GM18873 (cell line): Measurements from ENCODE around the gene SETD7.

Experiments used
- ATAC-seq: cut with Tn5 transposase; IDR thresholded peaks from one replicate; pipeline ENCODE4 v1.9.1; 2021; ENCODE audit warnings: mild to moderate bottlenecking, moderate library complexity, moderate number of reproducible peaks; ENCODE audit not compliant: unreplicated experiment, low FRiP score

Gene SETD7

DNA sequence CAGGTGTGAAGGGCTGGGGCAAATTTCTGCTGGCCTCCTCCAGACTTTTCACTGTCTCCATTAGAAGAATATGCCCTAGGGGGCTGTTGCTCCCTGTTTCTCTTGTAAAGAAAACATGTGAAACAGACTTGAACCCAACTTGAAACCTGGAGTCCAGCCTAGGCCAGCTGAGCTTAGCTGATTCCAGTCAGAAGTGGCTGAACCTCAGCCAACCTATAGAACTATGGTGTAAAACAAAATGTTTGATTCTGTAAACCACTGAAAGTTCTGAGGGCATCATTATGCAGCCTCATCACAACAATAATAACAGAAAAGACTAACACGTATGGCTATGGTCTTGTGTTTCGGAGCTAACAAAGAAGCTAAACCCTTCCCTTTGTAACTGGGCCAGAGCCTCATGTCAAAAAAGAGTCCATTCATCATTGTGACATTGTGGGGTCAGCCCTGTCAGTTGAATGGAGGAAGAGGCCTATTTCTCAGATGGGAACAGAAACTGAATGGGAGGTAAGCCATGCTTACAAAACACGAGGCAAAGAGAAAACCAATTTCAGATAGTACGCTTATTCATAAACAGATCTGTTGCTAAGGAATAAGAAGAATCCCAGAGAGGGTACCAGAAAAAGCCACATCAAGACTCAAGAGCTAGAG is 34.1 kb downstream of the SETD7 start:
- no peak for ATAC-seq

DNA sequence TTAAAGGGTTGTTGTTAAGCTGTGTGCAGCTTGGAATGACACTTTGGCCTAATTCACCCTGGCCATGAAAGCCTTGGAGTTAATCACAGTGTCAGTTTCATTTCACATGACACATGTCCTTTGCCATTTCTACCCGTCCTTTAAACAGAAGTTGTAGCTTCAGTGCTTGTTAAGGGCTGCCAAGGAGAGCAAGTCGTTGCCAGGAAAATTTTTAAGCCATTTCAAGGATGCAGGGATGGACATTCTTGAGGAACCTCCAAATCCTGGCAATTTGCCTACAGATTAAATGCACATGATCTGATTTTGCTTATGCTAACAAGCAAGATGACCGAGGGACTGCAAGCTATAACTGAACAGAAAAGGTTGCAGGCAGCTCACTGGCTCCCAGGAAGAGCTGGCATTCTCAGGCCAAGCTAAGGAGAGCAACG is 40.5 kb downstream of the SETD7 start:
- no peak for ATAC-seq

DNA sequence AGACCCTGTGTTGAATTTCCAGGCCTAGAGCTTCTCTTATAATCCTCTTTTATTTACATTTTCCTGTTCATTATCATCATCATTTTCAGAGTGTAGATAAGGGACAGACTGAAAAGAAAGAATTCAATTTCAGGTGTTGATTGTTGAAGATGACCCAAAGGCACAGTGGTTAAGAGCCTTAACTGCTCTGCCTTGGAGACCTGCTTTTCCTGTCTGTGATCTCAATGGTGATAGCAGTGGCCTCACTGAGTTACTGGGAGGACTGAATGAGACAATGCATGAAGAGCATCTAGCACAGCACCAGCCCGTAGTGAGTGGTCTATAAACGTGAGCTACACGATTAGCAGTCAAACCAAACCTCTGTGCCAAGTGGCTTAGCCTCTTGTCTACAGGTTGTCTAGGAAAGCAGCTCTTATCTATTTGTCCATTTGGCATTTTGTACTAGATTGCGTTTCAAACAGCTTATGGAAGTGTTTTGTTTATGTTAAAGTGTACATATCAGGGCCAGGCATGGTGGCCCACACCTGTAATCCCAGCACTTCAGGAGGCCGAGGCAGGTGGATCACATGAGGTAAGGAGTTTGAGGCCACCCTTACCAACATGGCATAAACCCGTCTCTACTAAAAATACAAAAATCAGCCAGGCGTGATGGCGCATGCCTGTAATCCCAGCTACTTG is 41.5 kb downstream of the SETD7 start:
- no peak for ATAC-seq

DNA sequence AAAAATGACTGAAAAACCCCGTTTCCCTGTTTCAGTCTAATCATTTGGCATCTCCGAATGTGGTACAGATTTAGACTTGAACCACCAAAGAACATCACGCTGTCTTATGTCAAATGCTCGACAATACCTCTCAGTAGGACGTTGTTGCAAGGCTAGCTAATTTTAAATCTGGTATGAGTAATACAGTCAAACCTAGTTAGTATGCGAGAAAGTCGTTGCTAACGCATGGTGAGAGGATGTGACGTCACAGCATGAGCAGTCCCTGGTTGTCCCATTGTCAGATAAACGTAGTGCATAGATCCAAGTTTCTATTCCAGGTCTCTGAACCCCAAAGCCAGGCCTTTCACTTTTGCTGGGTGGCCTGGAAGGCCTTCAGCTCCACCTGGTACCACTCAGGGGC is 44.7 kb downstream of the SETD7 start:
- no peak for ATAC-seq

DNA sequence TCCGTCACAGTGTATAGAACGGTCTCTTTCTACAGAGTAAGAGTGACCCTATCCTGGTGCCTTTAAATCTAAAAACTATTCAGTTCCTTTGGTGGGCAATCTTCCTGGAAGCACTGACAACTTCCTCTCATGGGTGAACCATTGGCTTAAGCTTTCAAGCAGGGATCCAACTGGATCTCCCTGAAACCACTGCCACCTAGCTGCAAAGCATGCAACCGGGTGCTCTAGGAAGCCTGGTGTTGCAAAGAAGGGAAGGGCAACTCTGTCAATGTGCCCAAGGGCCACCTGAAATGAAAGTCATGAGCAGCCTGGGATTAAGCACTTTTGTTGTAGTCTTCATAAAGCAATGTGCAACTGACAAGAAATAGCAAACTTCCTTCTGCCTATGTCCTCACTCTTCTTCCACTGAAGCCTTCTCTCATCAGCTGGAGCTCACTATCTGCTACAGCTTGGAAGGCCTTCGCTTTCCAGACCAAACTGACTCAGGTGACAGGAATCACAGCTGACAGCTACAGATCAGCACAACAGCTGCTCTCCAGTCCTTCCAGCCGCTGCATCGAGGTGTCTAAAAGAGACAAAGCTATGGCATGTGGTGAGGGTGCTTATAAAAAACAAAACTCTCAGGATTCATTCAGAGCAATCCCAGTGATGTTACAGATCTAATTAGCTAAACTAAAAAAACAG is 46.1 kb downstream of the SETD7 start:
- no peak for ATAC-seq

DNA sequence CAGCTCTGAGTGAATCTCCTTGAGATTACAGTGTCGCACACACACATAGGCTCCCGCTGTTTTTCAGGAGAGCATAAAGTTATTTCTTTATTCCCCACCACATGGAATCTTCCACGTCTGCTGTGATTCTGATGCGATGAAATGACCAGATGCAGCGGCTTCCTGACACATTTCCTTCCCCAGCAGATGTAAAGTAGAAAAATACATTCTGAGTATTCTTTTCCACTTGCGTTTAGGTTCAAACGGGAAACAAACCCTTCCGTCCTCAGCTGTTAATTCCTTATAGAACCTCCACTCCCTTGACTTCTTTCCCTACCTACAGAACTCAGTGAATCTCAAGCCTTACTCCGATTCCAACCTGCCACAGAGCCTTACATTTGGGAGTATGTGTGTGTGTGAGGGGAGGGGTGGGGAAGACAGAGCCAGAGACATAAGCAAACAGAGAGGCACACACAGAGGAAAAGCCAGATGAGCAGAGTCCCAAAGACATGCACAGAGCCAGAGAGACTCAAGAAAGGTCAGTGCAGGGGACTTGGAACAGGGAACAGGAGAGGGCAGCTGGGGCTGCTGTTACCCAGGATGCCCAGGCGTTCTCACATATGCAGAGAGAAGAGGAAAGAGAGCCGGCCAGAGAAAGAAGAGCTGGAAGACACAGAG is 47.3 kb downstream of the SETD7 start:
- no peak for ATAC-seq

DNA sequence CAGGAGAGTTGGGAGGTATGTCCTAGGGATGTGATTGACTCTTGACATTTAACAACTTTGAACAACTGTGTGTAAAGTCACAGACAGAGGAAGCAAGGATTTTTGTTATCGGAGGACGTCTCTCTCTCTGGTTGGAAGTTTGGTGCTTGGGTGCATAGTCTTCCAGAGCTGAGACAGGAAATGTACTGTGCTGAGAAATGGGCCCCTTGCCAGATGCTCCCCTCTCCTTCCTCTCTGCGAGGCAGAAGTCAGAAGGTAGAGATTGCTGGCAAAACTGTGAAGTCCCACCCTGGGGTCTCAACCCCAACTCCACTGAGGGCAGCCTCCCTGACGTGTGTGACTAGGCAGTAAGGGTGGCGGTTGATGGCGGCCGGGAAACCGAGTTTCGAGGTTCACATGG is 49.2 kb downstream of the SETD7 start:
- no peak for ATAC-seq

DNA sequence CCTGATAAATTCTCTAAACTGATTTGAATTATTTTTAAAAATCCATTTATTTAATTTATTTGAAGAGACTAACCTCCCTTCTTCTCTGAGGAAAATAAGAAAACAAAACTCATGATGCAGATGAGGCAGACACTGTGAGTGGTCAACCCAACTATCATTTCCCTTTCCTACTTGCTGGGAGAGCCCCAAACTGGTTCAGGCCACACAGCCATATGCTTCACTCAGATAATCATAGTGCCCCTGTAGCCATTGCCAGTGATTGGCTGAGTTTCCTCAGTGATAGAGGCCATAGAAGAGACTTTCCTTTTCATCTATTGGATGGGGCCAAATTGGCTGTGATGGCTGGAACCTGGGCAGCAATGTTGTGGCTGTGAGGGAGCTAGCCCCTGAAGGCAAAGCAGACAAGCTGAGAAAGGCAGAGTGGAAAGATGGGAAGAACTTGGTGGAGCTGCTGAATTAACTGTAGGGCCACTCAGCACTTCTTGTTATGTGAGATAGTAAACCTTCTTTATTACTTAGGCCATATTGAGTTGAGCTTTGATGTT is 52.3 kb downstream of the SETD7 start:
- ATAC-seq: no peak

DNA sequence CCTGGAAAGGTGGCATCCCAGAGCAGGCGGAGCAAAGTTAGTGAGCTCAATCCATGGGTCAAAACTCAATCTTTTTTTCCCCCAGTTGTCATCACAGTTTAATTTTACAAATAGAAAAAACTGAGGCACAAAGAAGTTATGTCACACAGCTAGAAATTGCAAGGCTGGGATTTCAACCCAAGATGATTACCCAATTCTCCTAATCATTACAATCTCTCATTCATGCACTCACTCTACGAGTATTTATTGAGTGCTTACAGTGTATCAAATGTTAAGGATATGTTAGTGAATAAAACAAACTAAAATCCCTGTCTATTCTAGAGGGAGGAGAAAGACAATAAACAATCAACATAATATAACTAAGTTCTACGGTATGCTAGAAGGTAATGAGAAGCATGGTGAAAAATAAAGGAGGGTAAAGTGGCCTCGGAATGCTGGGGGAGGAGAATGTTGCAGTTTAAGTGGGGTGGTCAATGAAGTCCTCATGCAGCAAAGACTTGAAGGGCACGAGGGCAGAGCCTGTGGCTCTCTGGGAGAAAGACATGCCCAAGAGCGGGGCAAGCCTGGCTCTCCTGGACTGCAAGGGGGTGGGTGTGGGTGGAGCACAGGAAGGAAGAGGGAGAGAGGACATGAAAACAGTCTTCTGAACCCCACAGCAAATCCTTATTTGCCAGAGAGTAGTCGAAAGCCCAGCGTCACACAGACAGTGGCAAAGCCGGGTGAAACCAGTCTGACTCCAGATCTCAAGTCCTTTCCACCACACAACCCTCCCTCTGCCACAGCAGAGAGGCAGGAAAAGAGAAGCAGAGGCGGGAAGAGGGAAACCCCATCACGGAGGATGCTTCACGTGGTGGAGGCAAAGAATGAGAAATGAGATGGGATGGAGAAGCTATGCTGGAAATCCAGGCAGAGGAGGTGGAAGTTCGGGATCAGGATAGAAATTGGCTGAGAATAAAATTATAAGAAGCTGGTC is 53.8 kb downstream of the SETD7 start:
- ATAC-seq: no peak

DNA sequence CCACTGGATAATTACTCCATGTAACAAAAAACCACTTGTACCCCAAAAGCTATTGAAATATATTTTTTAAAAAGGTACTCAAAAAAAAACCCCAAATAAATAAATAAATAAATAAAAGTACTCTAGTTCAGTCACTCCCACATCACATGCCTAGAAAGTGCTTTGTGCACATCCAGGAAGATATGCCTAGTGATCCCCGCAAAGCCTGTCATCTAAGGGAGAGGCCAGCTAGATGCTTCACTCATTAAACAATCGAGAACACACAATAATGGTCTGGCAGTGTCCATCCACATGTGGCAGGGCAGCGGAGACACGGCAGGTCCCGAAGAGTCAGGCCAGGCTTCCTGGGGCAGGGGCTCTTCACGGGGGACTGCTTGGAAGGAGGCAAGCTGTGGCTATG is 54.5 kb downstream of the SETD7 start:
- no peak for ATAC-seq

DNA sequence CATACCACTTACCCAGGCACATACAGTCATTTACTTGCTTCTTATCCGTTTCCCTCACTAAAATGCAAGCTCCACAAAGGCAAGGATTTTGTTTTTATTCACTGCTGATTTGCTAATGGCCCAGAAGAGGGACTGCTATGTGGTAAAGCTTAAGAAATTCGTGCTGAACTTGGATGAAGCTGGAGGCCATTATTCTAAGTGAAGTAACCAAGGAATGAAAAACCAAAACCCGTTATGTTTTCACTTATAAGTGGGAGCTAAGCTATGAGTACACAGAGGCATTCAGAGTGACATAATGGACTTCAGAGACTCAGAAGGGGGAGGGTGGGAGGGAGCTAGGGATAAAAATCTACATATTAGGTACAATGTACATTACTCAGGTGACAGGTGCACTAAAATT is 54.9 kb downstream of the SETD7 start:
- ATAC-seq: no peak

DNA sequence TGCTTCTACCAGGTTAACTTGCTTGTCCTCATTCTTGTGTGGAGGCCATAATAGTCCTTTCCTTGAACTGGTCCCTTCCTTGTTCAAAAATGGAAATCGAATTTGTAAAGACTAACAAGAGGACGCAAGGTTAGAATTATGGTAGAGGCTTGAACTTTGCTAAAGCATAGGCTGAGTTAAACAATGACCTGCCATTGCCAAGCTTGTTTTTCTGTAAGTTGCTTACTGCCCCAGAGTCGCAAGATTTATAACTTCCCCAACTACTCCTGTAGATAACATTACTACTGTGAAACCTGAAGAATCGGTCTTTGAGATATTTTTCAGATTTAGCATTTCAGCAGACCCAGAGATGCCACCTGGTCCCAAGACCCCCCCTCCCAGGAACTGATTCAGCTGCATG is 56.8 kb downstream of the SETD7 start:
- ATAC-seq: no peak

DNA sequence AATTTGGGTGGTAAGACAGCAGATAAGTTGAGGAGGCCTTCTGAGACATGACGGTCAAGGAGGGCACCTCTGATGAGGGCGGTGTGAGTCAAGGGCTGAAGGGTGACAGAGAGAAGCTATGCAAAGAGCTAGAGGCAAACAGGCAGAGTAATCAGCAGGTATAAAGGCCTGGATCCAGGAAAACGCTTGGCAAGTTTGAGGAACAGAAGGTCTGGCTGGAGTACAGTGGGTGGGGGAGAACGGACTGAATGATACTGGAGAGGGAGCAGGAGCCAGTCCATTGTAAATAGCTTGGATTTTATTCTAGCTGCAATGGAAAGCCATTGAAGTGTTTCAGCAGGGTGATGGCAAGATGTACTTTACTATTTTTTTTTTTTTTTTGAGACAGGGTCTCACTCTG is 62.8 kb downstream of the SETD7 start:
- no peak for ATAC-seq

DNA sequence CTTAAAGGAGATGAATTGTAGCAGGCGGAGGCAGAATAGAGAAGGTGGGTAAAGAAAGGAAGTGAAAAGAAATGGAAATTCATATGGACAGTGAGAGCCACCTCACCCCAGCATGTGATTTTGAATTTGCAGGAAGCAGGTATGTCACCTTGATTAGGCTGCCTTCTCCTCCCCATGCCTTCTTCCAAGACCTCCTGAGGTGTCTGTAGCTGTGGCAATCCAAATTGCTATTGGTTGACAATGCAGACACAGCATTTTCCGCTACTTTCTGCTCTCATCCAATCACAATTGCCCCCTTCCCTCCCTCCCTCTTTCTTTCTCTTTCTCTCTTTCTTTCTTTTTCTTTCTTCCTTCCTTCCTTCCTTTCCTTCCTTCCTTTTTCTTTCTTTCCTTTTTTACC is 63.6 kb downstream of the SETD7 start:
- no peak for ATAC-seq

DNA sequence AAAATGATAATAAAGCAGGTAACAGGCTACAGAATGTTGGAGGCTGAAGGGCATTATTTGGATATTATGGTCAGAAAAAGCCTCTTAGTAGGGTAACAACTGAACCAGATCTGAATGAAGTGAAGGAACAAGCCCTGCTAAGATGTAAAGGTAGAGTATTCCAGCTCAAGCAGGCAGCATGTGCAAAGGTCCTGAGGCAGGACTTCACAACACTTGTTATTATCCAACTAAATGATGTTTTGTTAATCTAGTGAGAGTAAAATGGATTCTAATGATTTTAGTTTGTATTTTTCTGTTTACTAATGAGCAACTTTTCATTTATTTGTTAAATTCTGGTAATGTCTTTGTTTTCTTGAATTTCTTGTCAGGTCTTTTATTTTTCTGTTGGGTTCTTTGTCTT is 66.4 kb downstream of the SETD7 start:
- no peak for ATAC-seq

DNA sequence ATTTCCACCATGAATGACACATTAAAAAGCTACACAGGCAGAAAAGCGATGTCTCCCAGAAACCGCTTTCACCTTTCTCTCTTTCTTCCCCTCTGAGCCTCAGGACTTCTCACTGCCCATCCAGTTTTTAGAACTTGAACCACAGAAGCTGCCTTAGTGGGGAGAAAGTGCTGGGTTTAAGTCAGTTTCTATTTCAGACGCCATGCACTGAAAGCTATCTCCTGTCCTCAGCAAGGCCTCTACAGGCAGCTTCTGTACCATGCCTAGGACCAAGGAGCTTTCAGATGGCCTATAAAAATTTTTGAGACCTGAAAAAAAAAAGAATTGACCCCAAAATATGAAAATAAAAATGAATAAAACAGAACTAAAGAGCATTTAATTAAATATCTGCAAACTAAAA is 67.6 kb downstream of the SETD7 start:
- ATAC-seq: no peak

DNA sequence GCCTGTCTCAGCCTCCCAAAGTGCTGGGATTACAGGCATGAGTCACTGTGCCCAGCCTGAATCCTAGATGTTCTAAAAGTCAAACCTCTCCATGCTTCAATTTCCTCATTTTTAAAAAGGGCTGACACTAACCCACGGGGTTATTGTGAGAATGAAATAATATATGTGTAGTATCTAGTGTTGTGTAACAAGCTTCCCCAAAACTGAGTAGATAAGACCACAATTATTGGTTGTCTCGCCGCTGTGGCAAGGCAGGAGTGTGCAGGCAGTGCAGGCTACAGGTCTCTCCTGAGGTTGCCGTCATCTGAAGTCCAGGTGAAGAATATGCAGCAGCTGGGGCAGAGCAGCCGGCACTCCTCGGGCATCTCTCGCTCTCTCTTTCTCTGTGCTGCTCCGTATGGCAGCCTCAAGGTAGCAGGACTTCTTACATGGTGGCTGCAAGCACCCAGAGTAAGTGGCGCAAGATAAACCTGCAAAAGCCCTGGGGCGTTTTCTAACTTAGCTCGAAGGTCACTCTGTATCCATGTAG is 71.2 kb downstream of the SETD7 start:
- no peak for ATAC-seq

DNA sequence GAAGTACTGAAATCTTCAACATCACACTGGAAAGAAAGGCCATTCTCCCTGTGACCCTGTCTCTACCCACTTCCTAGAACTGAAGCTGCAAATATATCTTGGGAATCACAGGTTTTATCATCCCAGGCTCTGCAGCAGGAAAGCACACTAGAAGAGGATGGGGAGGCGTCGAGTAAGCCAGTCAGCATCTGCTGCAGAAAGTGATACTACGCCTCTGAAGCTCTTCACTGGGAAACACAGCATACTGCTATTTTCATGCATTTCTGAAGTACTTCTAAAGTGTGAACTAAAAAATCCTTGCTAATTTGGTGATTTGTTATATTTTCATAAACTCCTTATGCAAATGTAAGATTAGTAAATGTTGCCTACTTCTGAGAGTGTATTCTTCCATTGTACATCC is 73.0 kb downstream of the SETD7 start:
- ATAC-seq: no peak

DNA sequence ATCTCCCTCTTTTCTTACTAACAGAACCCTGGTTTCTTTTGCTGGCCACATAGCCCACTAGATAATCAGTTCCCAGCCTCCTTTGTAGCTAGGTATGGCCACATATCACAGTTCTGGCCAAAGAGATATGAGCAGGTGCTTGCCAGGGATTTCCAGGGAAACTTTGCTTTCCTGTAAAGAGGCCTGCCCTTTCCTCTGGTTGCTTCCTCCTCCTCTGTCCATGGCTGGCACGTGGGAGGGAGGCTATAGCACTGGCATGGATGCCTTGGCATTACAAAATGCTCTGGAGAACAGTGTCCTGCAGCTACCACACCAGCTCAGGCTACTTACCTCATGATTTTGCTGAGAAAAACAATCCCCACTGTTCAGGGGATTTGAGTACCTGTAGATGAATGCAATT is 74.6 kb downstream of the SETD7 start:
- no peak for ATAC-seq

DNA sequence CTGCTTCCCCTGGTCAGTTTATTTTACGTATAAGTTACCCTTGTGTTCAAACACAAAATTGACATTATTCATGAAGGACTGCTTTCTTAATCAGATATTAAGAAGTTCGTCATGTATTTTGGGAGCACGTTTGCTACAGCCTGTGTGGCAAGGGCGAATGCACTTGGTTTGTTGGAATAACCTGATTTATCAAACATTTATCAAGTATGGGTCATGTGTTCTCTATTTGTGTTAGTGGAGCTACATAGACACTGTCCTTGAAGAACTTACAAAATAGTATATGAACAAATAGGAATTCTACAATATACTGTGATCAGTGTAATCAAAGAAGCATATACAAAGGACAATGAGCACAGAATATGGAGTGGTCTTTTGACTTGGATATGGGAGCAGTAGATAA is 79.7 kb downstream of the SETD7 start:
- ATAC-seq: no peak
